Measurements from ENCODE around the gene TRPM8. TPM values are rescaled to one million over a fixed set of nuclear protein-coding genes. Genes with fewer than 3 reads are reported as not detected.

Gene TRPM8
- polyA plus RNA-seq, 3 donors = 0.06 to 0.08 TPM; not detected in 1

DNA sequence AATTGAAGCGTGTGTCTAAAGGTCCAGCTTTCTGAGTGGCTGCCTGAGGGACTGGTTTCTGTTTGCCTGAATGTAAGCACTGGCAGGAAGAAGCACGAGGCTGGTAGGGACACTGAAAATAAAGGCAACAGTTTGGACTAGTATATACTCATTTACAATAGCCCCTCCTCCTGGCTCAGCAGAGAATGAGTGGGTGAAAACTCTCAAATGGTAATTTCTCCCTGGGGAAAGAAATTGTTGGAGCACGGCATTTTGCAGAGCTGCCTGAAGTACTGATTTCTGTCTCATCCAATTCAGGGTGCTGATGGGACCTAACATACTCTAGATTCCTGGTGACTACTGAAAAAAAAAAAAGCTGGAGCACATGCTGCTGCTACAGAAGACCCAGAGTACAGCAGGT lies 116.0 kb downstream of the TRPM8 start:
- no peak for DNase-seq (ENCODE audit: low read depth in 3 of 3, low spot score in 2 of 3)

DNA sequence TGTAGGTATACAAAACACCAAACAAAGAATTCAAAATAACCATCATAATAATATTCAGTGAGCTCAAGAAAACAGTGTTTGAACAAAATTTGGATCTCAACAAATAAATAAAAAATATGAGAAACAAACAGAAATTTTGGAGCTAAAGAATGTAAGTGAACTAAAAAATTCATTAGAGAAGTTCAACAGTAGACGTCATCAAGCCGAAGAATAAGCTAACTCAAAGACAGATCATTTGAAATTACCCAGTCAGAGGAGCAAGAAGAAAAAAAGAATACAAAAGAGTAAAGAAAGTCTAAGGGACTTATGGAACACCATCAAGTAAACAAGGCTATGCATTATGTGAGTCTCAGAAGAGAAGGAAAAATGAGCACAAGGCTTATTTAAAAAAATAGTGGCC lies 116.7 kb downstream of the TRPM8 start:
- no peak for DNase-seq (ENCODE audit: low read depth in 3 of 3, low spot score in 2 of 3)

DNA sequence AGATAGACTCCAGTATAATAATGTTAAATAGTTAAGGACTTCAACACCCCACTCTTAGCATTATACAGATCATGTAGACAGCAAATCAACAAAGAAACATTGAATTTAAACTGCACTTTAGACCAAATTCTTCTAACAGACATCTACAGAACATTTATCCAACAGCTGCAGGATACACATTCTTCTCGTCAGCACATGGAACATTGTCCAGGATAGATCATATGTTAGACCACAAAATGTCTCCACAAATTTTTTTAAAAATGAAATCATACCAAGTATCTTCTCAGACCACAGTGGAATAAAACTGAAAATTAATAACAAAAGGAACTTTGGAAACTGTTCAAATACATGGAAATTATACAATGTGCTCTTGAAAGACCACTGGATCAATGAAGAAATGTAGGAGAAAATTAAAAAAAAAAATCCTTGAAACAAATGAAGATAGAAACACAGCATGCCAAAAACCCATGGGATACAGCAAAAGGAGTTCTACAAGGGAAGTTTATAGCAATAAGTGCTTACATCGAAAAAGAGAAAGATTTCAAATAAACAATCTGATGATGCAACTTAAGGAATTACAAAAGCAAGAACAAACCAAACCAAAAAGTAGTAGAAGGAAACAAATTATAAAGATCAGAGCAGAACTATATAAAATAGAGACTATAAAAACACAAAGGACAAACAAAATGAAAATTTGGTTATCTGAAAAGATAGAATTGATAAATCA lies 121.1 kb downstream of the TRPM8 start:
- no peak for DNase-seq (ENCODE audit: low read depth in 3 of 3, low spot score in 2 of 3)

DNA sequence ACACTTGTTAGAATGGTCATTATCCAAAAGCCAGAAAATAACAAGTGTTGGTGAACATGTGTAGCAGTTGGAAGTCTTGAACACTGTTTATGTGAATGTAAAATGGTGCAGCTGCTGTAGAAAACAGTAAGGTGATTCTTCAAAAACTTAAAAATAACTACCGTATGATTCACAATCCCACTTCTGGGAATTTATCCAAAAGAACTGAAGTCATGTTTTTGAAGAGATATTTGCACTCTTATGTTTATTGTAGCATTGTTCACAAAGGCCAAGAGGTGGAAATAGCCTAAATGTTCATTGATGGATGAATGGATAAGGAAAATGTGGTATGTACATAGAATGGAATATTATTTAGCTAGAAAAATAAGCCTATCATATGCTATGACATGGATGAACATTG lies 127.0 kb downstream of the TRPM8 start:
- no peak for DNase-seq (ENCODE audit: low read depth in 3 of 3, low spot score in 2 of 3)

DNA sequence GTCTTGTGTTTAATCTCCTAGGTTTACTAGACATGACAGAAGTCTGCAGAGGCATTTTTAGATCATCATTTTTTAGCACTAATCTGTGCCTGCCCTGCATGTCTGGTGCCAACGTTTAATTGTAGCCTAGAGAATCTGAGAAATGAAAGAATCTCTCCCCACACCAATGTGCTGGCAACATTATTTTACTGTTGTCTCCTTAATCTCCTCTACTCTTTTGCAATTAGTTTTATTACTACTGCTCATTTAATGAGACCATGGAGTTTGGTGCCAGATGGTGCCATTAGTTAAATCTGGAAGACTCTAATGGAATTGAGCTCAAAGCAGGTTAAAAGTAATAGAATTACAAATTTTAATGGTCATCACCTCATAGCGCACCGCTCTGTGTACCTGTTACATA lies 129.3 kb downstream of the TRPM8 start:
- DNase-seq (ENCODE audit: low read depth in 3 of 3, low spot score in 2 of 3) = no peak

DNA sequence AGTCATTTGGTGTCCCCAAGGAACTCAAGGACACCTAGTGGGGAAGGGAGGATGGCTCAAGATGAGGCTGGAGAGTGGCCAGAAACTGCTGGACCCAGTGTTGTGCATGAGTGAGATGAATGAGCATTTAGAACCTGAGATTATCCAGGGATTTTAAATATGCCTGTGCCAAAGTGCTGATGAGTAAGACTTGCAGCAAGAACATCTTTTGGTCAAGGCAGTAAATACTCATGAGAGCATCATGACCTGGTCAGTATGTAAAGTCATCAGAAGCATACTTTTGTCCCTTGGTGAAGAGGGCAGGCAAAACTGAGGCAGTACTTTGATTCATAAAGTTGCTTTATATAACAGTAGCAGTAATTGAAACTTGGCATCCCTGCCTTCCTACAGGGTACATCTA lies 130.2 kb downstream of the TRPM8 start:
- DNase-seq (ENCODE audit: low read depth in 3 of 3, low spot score in 2 of 3) = no peak

DNA sequence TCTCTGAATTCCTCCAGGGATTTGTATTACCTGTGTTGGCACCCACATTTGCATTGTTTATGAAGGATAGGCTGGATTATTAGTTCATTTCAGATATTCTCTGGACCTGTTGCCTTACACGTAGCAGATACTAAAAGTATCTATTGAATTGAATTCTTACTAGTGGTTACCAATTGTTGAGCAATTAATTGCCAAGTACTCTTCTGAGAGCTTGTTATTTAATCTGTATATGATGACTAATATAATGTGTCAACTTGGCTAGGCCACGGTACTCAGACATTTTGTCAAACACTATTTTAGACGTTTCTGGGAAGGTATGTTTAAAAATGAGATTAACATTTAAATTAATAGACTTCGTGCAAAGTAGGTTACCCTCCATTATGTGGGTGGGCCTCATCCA lies 130.9 kb downstream of the TRPM8 start:
- no peak for DNase-seq (ENCODE audit: low read depth in 3 of 3, low spot score in 2 of 3)

DNA sequence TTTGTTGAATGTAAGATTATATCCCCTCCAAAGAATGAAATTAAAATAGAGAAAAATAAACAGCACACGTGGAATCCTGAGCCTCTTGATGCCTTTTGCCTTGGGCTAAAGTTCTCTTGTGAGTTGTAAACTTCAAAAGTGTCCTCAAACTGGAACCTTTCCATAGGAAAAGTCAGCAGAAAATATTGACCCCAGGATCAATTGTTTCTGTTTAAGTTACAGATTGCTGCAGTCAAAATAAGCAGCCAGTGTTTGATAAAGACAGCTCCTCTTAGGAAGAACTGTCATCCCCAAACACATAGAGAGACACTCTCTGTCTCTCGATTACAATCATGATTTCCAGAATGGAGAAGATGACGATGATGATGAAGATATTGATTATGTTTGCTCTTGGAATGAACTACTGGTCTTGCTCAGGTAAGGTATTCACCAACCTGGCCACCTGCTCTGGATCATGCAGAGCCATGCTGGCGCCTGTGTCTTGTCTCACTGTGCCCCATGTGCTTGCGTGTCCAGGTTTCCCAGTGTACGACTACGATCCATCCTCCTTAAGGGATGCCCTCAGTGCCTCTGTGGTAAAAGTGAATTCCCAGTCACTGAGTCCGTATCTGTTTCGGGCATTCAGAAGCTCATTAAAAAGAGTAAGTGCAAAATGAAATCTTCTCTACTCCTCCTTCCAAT lies 133.4 kb downstream of the TRPM8 start, which contains the start of gene SPP2:
TSS of gene SPP2 (plus strand) at position 248 of the 681 bp plus-strand sequence. CDS start at position 333, 85 bp downstream.
- DNase-seq (ENCODE audit: low read depth in 3 of 3, low spot score in 2 of 3) = no peak

DNA sequence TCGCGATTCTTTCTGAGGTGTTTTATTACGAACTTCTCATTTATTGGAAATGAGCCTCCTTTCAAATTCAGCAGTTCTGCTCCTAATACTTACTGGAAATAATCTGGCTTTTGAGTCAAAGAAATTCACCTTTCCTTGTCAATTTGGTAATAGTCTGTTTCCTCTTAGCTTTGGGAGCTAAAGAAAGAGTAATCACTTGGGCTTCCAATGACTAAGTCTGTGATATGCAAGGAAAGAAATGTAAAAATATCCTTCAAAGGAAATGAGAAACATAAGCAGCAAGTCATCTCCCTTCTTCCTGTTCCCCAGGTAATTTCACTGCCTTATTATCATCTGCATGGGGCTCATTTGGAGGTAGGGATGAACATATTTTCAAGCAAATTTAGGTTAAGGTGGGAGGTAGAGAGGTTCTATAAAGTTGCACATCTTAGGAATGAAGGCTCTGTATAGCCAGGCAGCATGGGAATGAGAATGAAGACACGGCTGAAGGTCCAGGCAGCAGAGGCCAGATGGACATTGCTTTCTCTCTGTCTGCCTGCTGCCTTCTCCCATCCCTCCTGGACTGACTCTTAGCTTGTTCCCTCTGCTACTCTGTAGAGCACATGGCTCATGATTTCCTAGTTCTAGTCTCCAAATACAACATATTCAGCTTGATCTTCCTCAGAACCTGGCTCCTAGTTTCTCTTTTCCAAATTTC lies 134.3 kb downstream of the TRPM8 start:
- no peak for DNase-seq (ENCODE audit: low read depth in 3 of 3, low spot score in 2 of 3)

DNA sequence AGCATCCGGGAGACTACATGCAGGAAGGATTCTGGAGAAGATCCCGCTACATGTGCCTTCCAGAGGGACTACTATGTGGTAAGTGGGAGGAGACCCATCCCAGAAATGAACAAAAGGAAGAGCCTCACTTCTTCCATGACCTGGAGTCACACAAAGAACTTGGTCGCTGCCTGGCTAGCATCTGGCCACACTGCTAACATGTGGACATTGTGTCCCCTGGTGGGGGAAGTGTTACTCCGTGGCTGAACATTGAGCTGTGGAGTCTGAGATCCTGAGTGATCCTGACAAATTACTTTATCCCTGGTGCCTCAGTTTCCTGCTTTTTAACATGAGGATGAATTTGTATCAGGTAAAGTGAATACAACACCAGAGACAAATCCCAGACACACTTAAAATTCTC lies 141.7 kb downstream of the TRPM8 start:
- no peak for DNase-seq (ENCODE audit: low read depth in 3 of 3, low spot score in 2 of 3)

DNA sequence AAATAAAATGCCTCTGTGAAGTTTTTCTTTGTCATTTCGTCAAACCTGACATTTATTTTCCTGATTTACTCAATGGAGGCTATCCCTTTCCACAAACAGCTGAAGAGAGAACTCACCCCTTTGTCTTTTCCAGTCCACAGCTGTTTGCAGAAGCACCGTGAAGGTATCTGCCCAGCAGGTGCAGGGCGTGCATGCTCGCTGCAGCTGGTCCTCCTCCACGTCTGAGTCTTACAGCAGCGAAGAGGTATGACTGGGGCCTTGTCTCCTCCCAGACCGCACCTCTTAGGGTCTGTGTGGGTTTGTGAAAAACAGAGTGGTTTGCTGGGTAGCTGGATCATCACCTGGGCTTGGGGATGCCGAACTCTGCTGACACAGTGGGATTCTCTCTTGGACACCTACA lies 143.1 kb downstream of the TRPM8 start:
- DNase-seq (ENCODE audit: low read depth in 3 of 3, low spot score in 2 of 3) = no peak

DNA sequence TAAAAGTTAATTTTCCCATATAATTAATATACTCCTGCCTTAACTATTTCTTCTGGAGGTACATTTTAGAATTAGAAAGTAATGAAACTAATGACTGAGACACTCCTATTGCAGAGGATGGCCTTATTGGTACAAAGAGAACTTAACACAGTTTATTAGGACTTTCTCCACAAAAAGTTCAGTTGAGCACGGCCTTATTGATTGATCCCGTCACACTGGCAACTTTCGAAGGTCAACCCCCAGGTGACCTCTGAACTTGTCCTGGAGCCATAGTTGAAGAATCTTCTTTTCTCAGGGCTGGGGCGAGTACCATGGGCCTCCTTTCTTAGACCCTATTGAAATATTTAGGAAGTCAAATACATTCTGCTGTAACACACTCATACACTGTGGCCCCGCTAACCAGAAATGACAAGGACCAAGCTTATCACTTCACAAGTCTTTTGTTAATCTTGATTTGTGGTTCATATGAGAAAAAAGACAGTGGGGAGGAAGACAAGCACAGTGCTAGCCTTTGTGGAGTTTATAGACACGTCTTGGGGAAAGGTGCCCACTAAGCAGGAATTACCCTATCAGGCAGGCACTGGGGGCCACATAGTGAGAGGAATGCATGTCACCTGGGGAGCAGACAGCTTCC lies 144.6 kb downstream of the TRPM8 start:
- no peak for DNase-seq (ENCODE audit: low read depth in 3 of 3, low spot score in 2 of 3)

DNA sequence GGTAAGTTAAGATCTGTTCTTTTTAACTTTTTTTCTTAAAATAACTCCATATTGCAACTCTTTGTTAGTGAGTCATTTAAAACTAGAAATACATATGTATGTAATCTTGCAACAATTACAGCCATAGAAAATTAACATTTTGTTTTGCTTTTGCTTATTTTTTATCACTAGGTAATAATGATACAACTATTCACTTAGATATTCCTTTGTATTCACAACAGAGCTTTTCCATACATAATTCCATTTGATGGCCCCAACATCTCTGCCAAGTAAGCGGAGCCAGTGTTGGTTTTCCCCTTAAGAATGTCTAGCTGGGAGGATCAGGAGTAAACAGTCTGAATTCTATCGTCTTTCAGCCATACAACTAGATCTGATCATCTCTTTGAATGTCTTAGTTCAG lies 149.4 kb downstream of the TRPM8 start:
- no peak for DNase-seq (ENCODE audit: low read depth in 3 of 3, low spot score in 2 of 3)

Other genes starting within 250 kb of the TRPM8 start
- gene UGT1A9, start 245.5 kb upstream of the TRPM8 start, polyA plus RNA-seq (ENCODE audit: insufficient read length in 3 of 3) = 1 to 10 TPM; 4.3 to 7.6 (median 6.9) TPM
- gene UGT1A7, start 235.5 kb upstream of the TRPM8 start, polyA plus RNA-seq (ENCODE audit: insufficient read length in 3 of 3) = not detected
- gene UGT1A6, start 224.5 kb upstream of the TRPM8 start, polyA plus RNA-seq (ENCODE audit: insufficient read length in 3 of 3) = 1 to 10 TPM; 3.6 to 6.2 (median 4.5) TPM
- gene UGT1A5, start 204.5 kb upstream of the TRPM8 start, polyA plus RNA-seq (ENCODE audit: insufficient read length in 3 of 3) = not detected
- not detected for gene UGT1A4, start 198.6 kb upstream of the TRPM8 start, polyA plus RNA-seq (ENCODE audit: insufficient read length in 3 of 3)
- gene UGT1A3, start 188.3 kb upstream of the TRPM8 start, polyA plus RNA-seq (ENCODE audit: insufficient read length in 3 of 3) = not detected
- gene UGT1A1, start 157.1 kb upstream of the TRPM8 start, polyA plus RNA-seq (ENCODE audit: insufficient read length in 3 of 3) = under 1 TPM; 0.06 to 0.18 (median 0.13) TPM
- gene MROH2A, start 139.0 kb upstream of the TRPM8 start, polyA plus RNA-seq (ENCODE audit: insufficient read length in 3 of 3) = under 1 TPM; 0.16 to 0.24 (median 0.22) TPM
- 10 to 100 TPM; 18.6 to 24.1 (median 22.6) TPM for gene HJURP, start 62.8 kb upstream of the TRPM8 start, polyA plus RNA-seq (ENCODE audit: insufficient read length in 3 of 3)
- not detected for gene SPP2, start 133.3 kb downstream of the TRPM8 start, polyA plus RNA-seq (ENCODE audit: insufficient read length in 3 of 3)

Data from right renal cortex interstitium (tissue), 3 donors.